ENCODE results near the gene HBEGF. TPM values are rescaled to one million over a fixed set of nuclear protein-coding genes. Genes with fewer than 3 reads are reported as not detected.

The HBEGF gene
- total RNA-seq, 2 donors from 2014 or later = 1.4 to 2.1 TPM

- Histone ChIP-seq H3K9ac (ENCODE audit: extremely low read depth, low read length, poor library complexity, severe bottlenecking) (no peak within 1 kb of the TSS), H3K4me1 (ENCODE audit: control insufficient read depth, insufficient read depth, low read length) (no peaks in the 10 kb centered on the region), H3K4me3 (ENCODE audit: low read length) (no peak within 1 kb of the TSS), H3K9me3 (ENCODE audit: control insufficient read depth, low read length) (no peaks in the 10 kb centered on the region), H3K27me3 (ENCODE audit: control insufficient read depth, insufficient read depth, low read length, poor library complexity, severe bottlenecking) (peaks cover 4% of the 10 kb centered on the region), H3K27ac (ENCODE audit: low read depth, low read length) (no peak within 1 kb of the TSS), H3K36me3 (ENCODE audit: control insufficient read depth, insufficient read depth, low read length) (no peaks in the 10 kb centered on the region)
- H3K4me3 Mint-ChIP-seq = no peak within 1 kb of the TSS
- TF ChIP-seq, protein P1, sequence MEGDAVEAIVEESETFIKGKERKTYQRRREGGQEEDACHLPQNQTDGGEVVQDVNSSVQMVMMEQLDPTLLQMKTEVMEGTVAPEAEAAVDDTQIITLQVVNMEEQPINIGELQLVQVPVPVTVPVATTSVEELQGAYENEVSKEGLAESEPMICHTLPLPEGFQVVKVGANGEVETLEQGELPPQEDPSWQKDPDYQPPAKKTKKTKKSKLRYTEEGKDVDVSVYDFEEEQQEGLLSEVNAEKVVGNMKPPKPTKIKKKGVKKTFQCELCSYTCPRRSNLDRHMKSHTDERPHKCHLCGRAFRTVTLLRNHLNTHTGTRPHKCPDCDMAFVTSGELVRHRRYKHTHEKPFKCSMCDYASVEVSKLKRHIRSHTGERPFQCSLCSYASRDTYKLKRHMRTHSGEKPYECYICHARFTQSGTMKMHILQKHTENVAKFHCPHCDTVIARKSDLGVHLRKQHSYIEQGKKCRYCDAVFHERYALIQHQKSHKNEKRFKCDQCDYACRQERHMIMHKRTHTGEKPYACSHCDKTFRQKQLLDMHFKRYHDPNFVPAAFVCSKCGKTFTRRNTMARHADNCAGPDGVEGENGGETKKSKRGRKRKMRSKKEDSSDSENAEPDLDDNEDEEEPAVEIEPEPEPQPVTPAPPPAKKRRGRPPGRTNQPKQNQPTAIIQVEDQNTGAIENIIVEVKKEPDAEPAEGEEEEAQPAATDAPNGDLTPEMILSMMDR (conservative IDR thresholded peaks at IDR 0.05) = no peak
- H3K36me3 Mint-ChIP-seq (ENCODE audit: low read depth) = no peaks in the 10 kb centered on the region
- H3K27ac Mint-ChIP-seq = no peak within 1 kb of the TSS
- H3K27me3 Mint-ChIP-seq (ENCODE audit: insufficient read depth) = peaks cover 7% of the 10 kb centered on the region
- 91 to 100% methylated on average over 2 of the region's 2 CpGs for WGBS, 2 experiments (ENCODE audit: insufficient coverage in 1 of 2, insufficient read length in 1 of 2)
- peaks cover 8% of the 10 kb centered on the region for H3K4me1 Mint-ChIP-seq
- DNase-seq = no peak
- no peaks in the 10 kb centered on the region for H3K9me3 Mint-ChIP-seq
Observed at GRCh38 chr5:140360101-140360500, 13.7 kb upstream of the HBEGF start, which contains the start of gene SLC4A9. Gene SLC4A9, plus strand, starts transcription at chr5:140360194. Its CDS starts 43 bp downstream, at chr5:140360237.

DNA sequence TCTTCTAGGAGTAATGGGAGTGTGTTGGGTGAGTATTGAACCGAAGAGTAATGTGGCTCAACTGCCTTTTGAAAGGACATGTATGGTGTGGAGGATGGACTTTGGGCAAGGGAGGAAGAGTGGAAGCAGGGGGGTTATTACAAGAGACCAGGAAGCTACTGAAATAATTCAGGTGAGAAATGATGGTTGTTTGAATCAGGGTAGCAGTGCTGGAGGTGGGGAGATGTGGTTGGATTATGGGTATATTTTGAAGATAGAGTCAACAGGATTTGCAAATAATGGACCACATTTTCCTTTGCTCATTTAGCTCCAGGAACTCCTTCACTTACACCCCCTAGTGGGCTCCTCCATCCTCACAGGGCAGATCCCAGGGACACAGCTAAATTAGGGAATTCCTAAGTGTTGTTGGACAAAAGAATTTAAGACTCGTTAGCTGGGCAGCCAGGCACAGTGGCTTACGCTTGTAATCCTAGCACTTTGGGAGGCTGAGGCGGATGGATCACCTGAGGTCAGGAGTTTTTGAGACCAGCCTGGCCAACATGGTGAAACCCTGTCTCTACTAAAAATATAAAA lies 12.4 kb upstream of the HBEGF start:
- Mint-ChIP-seq H3K27ac (peak overlapping the region; percentile 27), H3K36me3 (ENCODE audit: low read depth) (no peaks in the 10 kb centered on the region), H3K9me3 (no peaks in the 10 kb centered on the region), H3K4me1 (peaks cover 8% of the 10 kb centered on the region), H3K4me3 (no peak overlapping the region), H3K27me3 (ENCODE audit: insufficient read depth) (peaks cover 7% of the 10 kb centered on the region)
- DNase-seq = peak; percentile 86
- no peak overlapping the region for H3K4me3 ChIP-seq (ENCODE audit: low read length)
- no peaks in the 10 kb centered on the region for H3K36me3 ChIP-seq (ENCODE audit: control insufficient read depth, insufficient read depth, low read length)
- TF ChIP-seq, protein P1 (conservative IDR thresholded peaks at IDR 0.05) = peak; percentile 76
- H3K9me3 ChIP-seq (ENCODE audit: control insufficient read depth, low read length) = no peaks in the 10 kb centered on the region
- H3K27ac ChIP-seq (ENCODE audit: low read depth, low read length) = no peak overlapping the region
- H3K9ac ChIP-seq (ENCODE audit: extremely low read depth, low read length, poor library complexity, severe bottlenecking) = no peak overlapping the region
- H3K4me1 ChIP-seq (ENCODE audit: control insufficient read depth, insufficient read depth, low read length) = no peaks in the 10 kb centered on the region
- WGBS, 2 experiments (ENCODE audit: insufficient coverage in 1 of 2, insufficient read length in 1 of 2) = 80 to 84% methylated on average over 3 to 4 of the region's 4 CpGs
- no peaks in the 10 kb centered on the region for H3K27me3 ChIP-seq (ENCODE audit: control insufficient read depth, insufficient read depth, low read length, poor library complexity, severe bottlenecking)

DNA sequence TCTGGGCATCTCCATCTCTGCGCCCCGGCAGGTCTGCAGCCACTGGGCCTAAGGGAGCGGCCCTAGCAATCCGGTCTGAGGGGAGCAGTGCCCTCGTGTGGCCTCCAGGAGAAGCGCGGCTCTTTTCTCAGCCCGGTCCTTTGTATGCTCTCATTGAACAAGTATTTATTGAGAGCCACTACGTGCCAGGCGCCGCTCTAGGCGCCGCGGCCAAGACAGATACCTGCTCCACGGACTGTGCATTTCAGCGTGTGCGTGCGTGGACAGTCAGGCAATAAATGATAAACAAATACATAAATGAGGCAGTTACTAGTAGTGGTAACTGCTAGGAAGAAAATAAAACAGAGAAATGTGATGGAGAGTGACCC lies 11.3 kb upstream of the HBEGF start:
- Histone ChIP-seq H3K4me1 (ENCODE audit: control insufficient read depth, insufficient read depth, low read length) (no peaks in the 10 kb centered on the region), H3K4me3 (ENCODE audit: low read length) (no peak overlapping the region), H3K9ac (ENCODE audit: extremely low read depth, low read length, poor library complexity, severe bottlenecking) (no peak overlapping the region), H3K9me3 (ENCODE audit: control insufficient read depth, low read length) (no peaks in the 10 kb centered on the region), H3K27ac (ENCODE audit: low read depth, low read length) (no peak overlapping the region), H3K27me3 (ENCODE audit: control insufficient read depth, insufficient read depth, low read length, poor library complexity, severe bottlenecking) (no peaks in the 10 kb centered on the region), H3K36me3 (ENCODE audit: control insufficient read depth, insufficient read depth, low read length) (no peaks in the 10 kb centered on the region)
- Mint-ChIP-seq H3K36me3 (ENCODE audit: low read depth) (no peaks in the 10 kb centered on the region), H3K27me3 (ENCODE audit: insufficient read depth) (peaks cover 3% of the 10 kb centered on the region), H3K4me3 (no peak overlapping the region), H3K4me1 (peaks cover 5% of the 10 kb centered on the region), H3K27ac (peak overlapping the region; percentile 92), H3K9me3 (no peaks in the 10 kb centered on the region)
- WGBS, 2 experiments (ENCODE audit: insufficient coverage in 1 of 2, insufficient read length in 1 of 2) = 13 to 22% methylated on average over 15 to 18 of the region's 18 CpGs
- peak; percentile 96 for DNase-seq
- TF ChIP-seq, protein P1 (conservative IDR thresholded peaks at IDR 0.05) = peak; percentile 91
